GM23338 (cell line): ENCODE measurements around the gene DIPK1A.

Experiments
- CTCF ChIP-seq, 2 experiments: fragments of 200-600 bp in 1 of 2; sonication (generic) in 1 of 2; conservative IDR thresholded peaks; 2 replicates each; pipeline versions ENCODE4 v1.5.1 to v1.6.1; 2016 to 2017; ENCODE audit warnings: antibody characterized with exemption in 2 of 2, low read depth in 2 of 2, mild to moderate bottlenecking in 2 of 2, moderate library complexity in 1 of 2
- EZH2 ChIP-seq: fragments of 200-600 bp; sonication (generic); IDR thresholded peaks from one replicate; pipeline ENCODE4 v1.8.0; 2017; ENCODE audit warnings: antibody characterized with exemption, mild to moderate bottlenecking, low read depth; ENCODE audit not compliant: unreplicated experiment
- POLR2AphosphoS5 ChIP-seq: IDR thresholded peaks from 2 replicates; pipeline ENCODE4 v1.6.1; 2016; ENCODE audit warnings: antibody characterized with exemption, low read depth

GRCh38 chr1:92934395-92935378 is 26.6 kb downstream of the DIPK1A start:
- TF ChIP-seq CTCF (conservative IDR thresholded peaks at IDR 0.05; ENCODE audit: low read depth in 2 of 2) (no peak), POLR2AphosphoS5 (no peak), EZH2 (no peak)
